GM12865 (cell line): Measurements from ENCODE around the gene AOC2.
"Not testable (repeated sequence)": the region's sequence is repeated elsewhere in the genome, so short reads cannot be mapped to it uniquely, and the experiment has no call there.

ENCODE experiments used
- DNase-seq: peaks from one replicate; pipeline ENCODE4 v3.0.0; 2010; ENCODE audit warnings: low read depth
- H3K4me3 ChIP-seq: 2 replicates; pipeline ENCODE4 v1.5.1; 2011; ENCODE audit warnings: mild to moderate bottlenecking, low read depth, low read length, control low read depth
- TF ChIP-seq, protein P1 (sequence below): IDR thresholded peaks from 2 replicates; pipeline ENCODE4 v1.5.1; 2011; ENCODE audit warnings: low read length, control low read depth, low read depth, inconsistent platforms; ENCODE audit not compliant: insufficient read depth; ENCODE audit errors: missing control alignments

The AOC2 gene

GRCh38 chr17:42882166-42882565 is 37.8 kb downstream of the AOC2 start:
- TF ChIP-seq, protein P1, sequence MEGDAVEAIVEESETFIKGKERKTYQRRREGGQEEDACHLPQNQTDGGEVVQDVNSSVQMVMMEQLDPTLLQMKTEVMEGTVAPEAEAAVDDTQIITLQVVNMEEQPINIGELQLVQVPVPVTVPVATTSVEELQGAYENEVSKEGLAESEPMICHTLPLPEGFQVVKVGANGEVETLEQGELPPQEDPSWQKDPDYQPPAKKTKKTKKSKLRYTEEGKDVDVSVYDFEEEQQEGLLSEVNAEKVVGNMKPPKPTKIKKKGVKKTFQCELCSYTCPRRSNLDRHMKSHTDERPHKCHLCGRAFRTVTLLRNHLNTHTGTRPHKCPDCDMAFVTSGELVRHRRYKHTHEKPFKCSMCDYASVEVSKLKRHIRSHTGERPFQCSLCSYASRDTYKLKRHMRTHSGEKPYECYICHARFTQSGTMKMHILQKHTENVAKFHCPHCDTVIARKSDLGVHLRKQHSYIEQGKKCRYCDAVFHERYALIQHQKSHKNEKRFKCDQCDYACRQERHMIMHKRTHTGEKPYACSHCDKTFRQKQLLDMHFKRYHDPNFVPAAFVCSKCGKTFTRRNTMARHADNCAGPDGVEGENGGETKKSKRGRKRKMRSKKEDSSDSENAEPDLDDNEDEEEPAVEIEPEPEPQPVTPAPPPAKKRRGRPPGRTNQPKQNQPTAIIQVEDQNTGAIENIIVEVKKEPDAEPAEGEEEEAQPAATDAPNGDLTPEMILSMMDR: no peak
- DNase-seq: no peak

GRCh38 chr17:42883802-42884558 is 39.6 kb downstream of the AOC2 start:
- no peak for DNase-seq
- TF ChIP-seq, protein P1: no peak
- H3K4me3 ChIP-seq: no peak overlapping the region

More at GRCh38 chr17:42882166-42882565, 37.8 kb downstream of the AOC2 start:
- no peak overlapping the region for H3K4me3 ChIP-seq

DNA sequence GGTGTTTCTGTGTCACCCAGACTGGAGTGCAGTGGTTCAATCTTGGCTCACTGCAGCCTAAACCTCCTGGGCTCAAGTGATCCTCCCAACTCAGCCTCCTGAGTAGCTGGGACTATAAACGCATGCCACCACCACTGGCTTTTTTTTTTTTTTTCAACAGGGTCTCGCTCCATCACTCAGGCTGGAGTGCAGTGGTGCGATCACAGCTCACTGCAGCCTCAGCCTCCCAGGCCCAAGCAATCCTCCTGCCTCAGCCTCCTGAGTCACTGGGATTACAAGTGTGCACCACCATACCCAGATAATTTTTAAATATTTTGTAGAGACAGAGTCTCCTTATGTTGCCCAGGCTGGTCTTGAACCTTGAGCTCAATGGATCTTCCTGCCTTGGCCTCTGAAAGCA is 41.4 kb downstream of the AOC2 start:
- not testable (repeated sequence) for H3K4me3 ChIP-seq, DNase-seq

GRCh38 chr17:42886283-42887176 is 42.1 kb downstream of the AOC2 start:
- H3K4me3 ChIP-seq: no peak overlapping the region
- DNase-seq: no peak
- TF ChIP-seq, protein P1: no peak

DNA sequence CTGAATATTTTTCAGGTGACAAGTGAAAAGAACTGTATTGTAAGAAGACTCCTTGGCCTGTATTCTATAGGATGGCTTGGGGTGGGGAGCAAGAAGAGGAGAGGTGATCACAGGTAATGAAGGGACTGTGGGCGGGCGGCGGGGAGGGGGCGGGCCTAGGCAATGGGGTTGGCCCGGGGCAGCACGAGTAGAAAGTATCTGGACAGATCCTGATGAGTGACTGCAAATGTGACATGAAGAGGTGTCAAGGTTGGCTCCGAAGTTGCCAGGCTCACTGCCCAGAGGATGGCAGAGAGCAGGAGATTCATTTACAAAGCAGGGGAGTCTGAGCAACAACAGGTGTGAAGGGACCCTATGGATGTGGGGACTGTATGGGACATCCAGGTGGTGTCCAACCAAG is 45.4 kb downstream of the AOC2 start:
- TF ChIP-seq, protein P1: no peak
- H3K4me3 ChIP-seq: no peak overlapping the region
- DNase-seq: no peak

- no peak for DNase-seq
- H3K4me3 ChIP-seq: no peak overlapping the region
- TF ChIP-seq, protein P1: no peak
Measured at GRCh38 chr17:42891539-42892152, 47.3 kb downstream of the AOC2 start.

DNA sequence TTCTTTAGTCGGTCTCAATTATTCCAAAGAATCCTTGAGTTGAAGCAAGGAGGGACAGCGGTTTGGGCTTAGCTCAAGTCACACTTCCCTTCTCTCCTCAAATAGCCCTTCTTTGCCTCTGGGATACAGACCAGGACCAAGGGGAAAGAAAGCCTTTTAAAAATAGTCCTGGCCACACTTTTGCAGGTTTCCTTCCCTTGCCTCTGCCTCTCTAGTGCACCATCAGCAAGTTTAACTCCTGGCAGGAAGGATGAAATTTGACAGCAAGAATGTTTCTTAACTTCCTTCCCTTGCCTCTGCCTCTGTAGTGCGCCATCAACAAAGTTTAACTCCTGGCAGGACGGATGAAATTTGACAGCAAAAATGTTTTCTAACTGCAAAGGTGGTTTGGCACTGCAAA is 49.0 kb downstream of the AOC2 start:
- TF ChIP-seq, protein P1: no peak
- no peak overlapping the region for H3K4me3 ChIP-seq
- no peak for DNase-seq
